H9 (cell line): ENCODE data around the gene ATP2A2. TPM values are rescaled to one million over a fixed set of nuclear protein-coding genes. Genes with fewer than 3 reads are reported as not detected.

Experiments used
- DNase-seq: peaks from one replicate; pipeline ENCODE4 v3.0.0-alpha.2; 2017
- H2AFZ ChIP-seq: one replicate; pipeline ENCODE4 v1.6.1; 2013; ENCODE audit warnings: mild to moderate bottlenecking, low read length, control low read depth, moderate library complexity
- H2AK5ac ChIP-seq: 2 replicates; pipeline ENCODE4 v1.6.1; 2013; ENCODE audit warnings: low read length, control low read depth, mixed read lengths; ENCODE audit not compliant: insufficient read length
- H2BK120ac ChIP-seq: one replicate; pipeline ENCODE4 v1.6.1; 2013; ENCODE audit warnings: low read depth, mild to moderate bottlenecking, low read length, control low read depth, inconsistent platforms; ENCODE audit not compliant: poor library complexity, severe bottlenecking
- H2BK12ac ChIP-seq: 2 replicates; pipeline ENCODE4 v1.6.1; 2013; ENCODE audit warnings: low read length, control low read depth, mixed read lengths, low read depth; ENCODE audit not compliant: insufficient read length
- H2BK15ac ChIP-seq: 2 replicates; pipeline ENCODE4 v1.6.1; 2013; ENCODE audit warnings: low read depth, low read length, control low read depth
- H2BK20ac ChIP-seq: one replicate; pipeline ENCODE4 v1.6.1; 2013; ENCODE audit warnings: low read depth, mild to moderate bottlenecking, low read length, control low read depth, inconsistent platforms; ENCODE audit not compliant: poor library complexity, severe bottlenecking
- H2BK5ac ChIP-seq: 2 replicates; pipeline ENCODE4 v1.6.1; 2013; ENCODE audit warnings: low read length, control low read depth, mixed read lengths; ENCODE audit not compliant: insufficient read length
- H3K14ac ChIP-seq: 2 replicates; pipeline ENCODE4 v1.6.1; 2013; ENCODE audit warnings: low read length, control low read depth; ENCODE audit not compliant: insufficient read depth
- H3K18ac ChIP-seq: 2 replicates; pipeline ENCODE4 v1.6.1; 2013; ENCODE audit warnings: low read depth, mild to moderate bottlenecking, mixed read lengths, low read length, control low read depth; ENCODE audit not compliant: insufficient read length
- H3K23ac ChIP-seq: 2 replicates; pipeline ENCODE4 v1.6.1; 2013; ENCODE audit warnings: low read length, control low read depth, mixed read lengths, low read depth; ENCODE audit not compliant: insufficient read length
- H3K23me2 ChIP-seq: 2 replicates; pipeline ENCODE4 v1.6.1; 2013; ENCODE audit warnings: low read depth, mild to moderate bottlenecking, mixed read lengths, low read length, control low read depth; ENCODE audit not compliant: insufficient read length, poor library complexity, severe bottlenecking
- H3K27ac ChIP-seq: 2 replicates; pipeline ENCODE4 v1.5.1; 2013; ENCODE audit warnings: low read length, control low read depth, mixed read lengths, low read depth; ENCODE audit not compliant: insufficient read length
- H3K27me3 ChIP-seq: 2 replicates; pipeline ENCODE4 v1.6.1; 2013; ENCODE audit warnings: low read length, control low read depth, inconsistent platforms; ENCODE audit not compliant: insufficient read depth
- H3K4ac ChIP-seq: 2 replicates; pipeline ENCODE4 v1.6.1; 2013; ENCODE audit warnings: low read depth, mild to moderate bottlenecking, control low read depth, inconsistent platforms, low read length, moderate library complexity
- H3K4me1 ChIP-seq: 2 replicates; pipeline ENCODE4 v1.6.1; 2013; ENCODE audit warnings: low read length, control low read depth, inconsistent platforms; ENCODE audit not compliant: insufficient read depth
- H3K4me2 ChIP-seq: 2 replicates; pipeline ENCODE4 v1.6.1; 2013; ENCODE audit warnings: low read length, control low read depth, mixed read lengths; ENCODE audit not compliant: insufficient read length, insufficient read depth
- H3K56ac ChIP-seq: 2 replicates; pipeline ENCODE4 v1.6.1; 2013; ENCODE audit warnings: low read depth, mild to moderate bottlenecking, mixed read lengths, low read length, control low read depth; ENCODE audit not compliant: insufficient read length
- H3K79me1 ChIP-seq: 2 replicates; pipeline ENCODE4 v1.6.1; 2013; ENCODE audit warnings: low read depth, mild to moderate bottlenecking, moderate library complexity, low read length, control low read depth, inconsistent platforms; ENCODE audit not compliant: insufficient read depth, poor library complexity, severe bottlenecking
- H3K79me2 ChIP-seq: 2 replicates; pipeline ENCODE4 v1.6.1; 2013; ENCODE audit warnings: low read length, control low read depth, inconsistent platforms; ENCODE audit not compliant: insufficient read depth
- H3K9ac ChIP-seq: 2 replicates; pipeline ENCODE4 v1.6.1; 2013; ENCODE audit warnings: low read length, control low read depth, mixed read lengths; ENCODE audit not compliant: insufficient read length; ENCODE audit errors: extremely low read depth
- H3K9me3 ChIP-seq: one replicate; pipeline ENCODE4 v1.6.1; 2013; ENCODE audit warnings: low read depth, low read length, inconsistent platforms; ENCODE audit not compliant: control insufficient read depth
- H3T11ph ChIP-seq: one replicate; pipeline ENCODE4 v1.6.1; 2013; ENCODE audit warnings: mild to moderate bottlenecking, low read length, control low read depth, inconsistent platforms
- H4K20me1 ChIP-seq: one replicate; pipeline ENCODE4 v1.6.1; 2013; ENCODE audit not compliant: control insufficient read depth, insufficient read length, insufficient read depth
- H4K5ac ChIP-seq: 2 replicates; pipeline ENCODE4 v1.6.1; 2013; ENCODE audit warnings: low read depth, mild to moderate bottlenecking, mixed read lengths, low read length, control low read depth; ENCODE audit not compliant: insufficient read length
- H4K8ac ChIP-seq: replicated peaks from 2 replicates; pipeline ENCODE4 v1.6.1; 2013; ENCODE audit warnings: low read length, control low read depth, mixed read lengths, low read depth; ENCODE audit not compliant: insufficient read length
- H4K91ac ChIP-seq: 2 replicates; pipeline ENCODE4 v1.6.1; 2013; ENCODE audit warnings: low read depth, mild to moderate bottlenecking, moderate library complexity, mixed read lengths, low read length, control low read depth; ENCODE audit not compliant: insufficient read length
- H3K27ac Mint-ChIP-seq, 3 experiments: 2 replicates in 2 of 3; 3 replicates in 1 of 3; pipeline ENCODE4 v1.8.0; 2020 to 2021; ENCODE audit warnings: mixed read lengths in 3 of 3, mild to moderate bottlenecking in 1 of 3, moderate library complexity in 1 of 3
- H3K27me3 Mint-ChIP-seq: 2 replicates; pipeline ENCODE4 v1.8.0; 2021; ENCODE audit warnings: low read depth, mild to moderate bottlenecking, moderate library complexity, mixed read lengths
- H3K36me3 Mint-ChIP-seq, 3 experiments: 2 replicates in 2 of 3; 3 replicates in 1 of 3; pipeline ENCODE4 v1.8.0; 2020 to 2021; ENCODE audit warnings: low read depth in 3 of 3, mixed read lengths in 3 of 3; ENCODE audit not compliant: insufficient read depth in 1 of 3
- H3K4me1 Mint-ChIP-seq, 2 experiments: 2 replicates each; pipeline ENCODE4 v1.8.0; 2020; ENCODE audit warnings: mixed read lengths in 2 of 2
- H3K4me3 Mint-ChIP-seq, 2 experiments: 2 replicates in 1 of 2; 3 replicates in 1 of 2; pipeline ENCODE4 v1.8.0; 2020 to 2021; ENCODE audit warnings: mild to moderate bottlenecking in 2 of 2, mixed read lengths in 2 of 2, moderate library complexity in 1 of 2
- H3K9me3 Mint-ChIP-seq, 2 experiments: 2 replicates in 1 of 2; 3 replicates in 1 of 2; pipeline ENCODE4 v1.8.0; 2020; ENCODE audit warnings: mild to moderate bottlenecking in 2 of 2, mixed read lengths in 2 of 2, moderate library complexity in 1 of 2
- WGBS: extraction: QIAGEN DNeasy Blood & Tissue Kit; methylation state at CpG from one replicate; pipeline ENCODE4 v1.1.7; 2013; ENCODE audit warnings: missing lambda C conversion rate, low lambda C conversion rate, mixed read lengths; ENCODE audit not compliant: insufficient read length; ENCODE audit errors: extremely low coverage; 5-methylcytosine and 5-hydroxymethylcytosine counted together
- total RNA-seq: library from RNA; stranded (reverse); gene quantifications from 2 replicates; pipeline ENCODE4 v1.2.1, GENCODE V29; 2021
- TF ChIP-seq, protein P1 (sequence below): fragments of 200-600 bp; sonication (generic); conservative IDR thresholded peaks from 3 replicates; pipeline ENCODE4 v1.8.0; 2021; ENCODE audit warnings: antibody characterized with exemption, mild to moderate bottlenecking

ATP2A2 gene
- total RNA-seq, 1 experiment from 2014 or later = 257 TPM

DNA sequence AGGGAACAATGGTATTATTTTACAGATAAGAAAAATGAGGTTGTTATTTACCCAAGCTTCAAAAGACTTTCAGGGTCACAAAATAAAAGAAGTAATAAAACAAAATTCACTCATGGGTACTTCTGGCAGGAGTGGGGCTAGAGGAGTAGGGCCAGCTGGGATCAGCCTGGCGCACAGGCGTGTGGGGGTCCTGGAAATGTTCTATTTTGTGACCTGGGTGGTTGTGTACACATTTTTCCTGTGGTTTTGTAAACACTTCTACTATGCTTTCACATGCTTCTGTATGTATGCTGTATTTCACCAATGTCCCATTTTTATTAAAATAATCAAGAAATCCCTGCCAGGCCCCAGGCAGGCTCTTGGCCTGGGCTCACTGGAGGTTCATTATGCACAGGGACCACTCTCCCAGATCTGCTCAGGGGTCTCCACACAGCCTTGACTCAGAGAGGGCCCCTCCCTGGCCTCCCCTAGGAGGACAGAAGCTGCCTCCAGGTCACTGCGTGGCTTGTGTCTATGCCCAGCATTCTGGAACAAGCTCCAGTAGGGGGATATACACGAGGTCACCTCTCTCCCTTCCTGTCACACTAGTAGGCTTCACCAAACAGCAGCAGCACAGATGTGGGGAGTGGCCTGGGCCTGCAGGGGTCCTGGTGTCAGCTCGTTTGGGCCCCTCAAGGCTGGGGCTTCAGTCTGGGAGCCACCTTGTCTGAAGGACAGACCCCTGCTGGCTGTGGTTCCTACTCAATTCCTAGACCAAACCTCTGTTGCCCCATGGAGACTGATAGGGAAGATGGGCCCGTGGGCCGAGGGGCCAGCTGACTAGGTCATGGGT, 84.7 kb downstream of the ATP2A2 start:
- Mint-ChIP-seq H3K9me3 (no peaks in the 10 kb centered on the region; a peak in 1 of 5 replicates), H3K4me3 (no peak overlapping the region; a peak in 1 of 5 replicates), H3K4me1 (no peaks in the 10 kb centered on the region), H3K27me3 (no peaks in the 10 kb centered on the region), H3K36me3 (peaks cover 0 to 11% (median 0%) of the 10 kb centered on the region in 3 experiments; a peak in 3 of 7 replicates), H3K27ac (peak overlapping the region in 1 of 3 experiments; percentile 73; a peak in 1 of 7 replicates)
- no CpG with 5 or more reads among the region's 7 CpGs for WGBS
- H3K27ac ChIP-seq = no peak overlapping the region
- no peak overlapping the region for H3K23ac ChIP-seq
- no peak overlapping the region for H4K5ac ChIP-seq
- no peak overlapping the region for H2BK5ac ChIP-seq
- no peak overlapping the region for H3K9ac ChIP-seq
- no peaks in the 10 kb centered on the region for H3K23me2 ChIP-seq
- no peak overlapping the region for H2BK12ac ChIP-seq
- H2BK120ac ChIP-seq = no peak overlapping the region
- H3K4ac ChIP-seq = no peak overlapping the region
- H2BK20ac ChIP-seq = no peak overlapping the region
- H4K91ac ChIP-seq = no peak overlapping the region
- H3T11ph ChIP-seq = no peak overlapping the region
- H2BK15ac ChIP-seq = no peak overlapping the region
- TF ChIP-seq, protein P1, sequence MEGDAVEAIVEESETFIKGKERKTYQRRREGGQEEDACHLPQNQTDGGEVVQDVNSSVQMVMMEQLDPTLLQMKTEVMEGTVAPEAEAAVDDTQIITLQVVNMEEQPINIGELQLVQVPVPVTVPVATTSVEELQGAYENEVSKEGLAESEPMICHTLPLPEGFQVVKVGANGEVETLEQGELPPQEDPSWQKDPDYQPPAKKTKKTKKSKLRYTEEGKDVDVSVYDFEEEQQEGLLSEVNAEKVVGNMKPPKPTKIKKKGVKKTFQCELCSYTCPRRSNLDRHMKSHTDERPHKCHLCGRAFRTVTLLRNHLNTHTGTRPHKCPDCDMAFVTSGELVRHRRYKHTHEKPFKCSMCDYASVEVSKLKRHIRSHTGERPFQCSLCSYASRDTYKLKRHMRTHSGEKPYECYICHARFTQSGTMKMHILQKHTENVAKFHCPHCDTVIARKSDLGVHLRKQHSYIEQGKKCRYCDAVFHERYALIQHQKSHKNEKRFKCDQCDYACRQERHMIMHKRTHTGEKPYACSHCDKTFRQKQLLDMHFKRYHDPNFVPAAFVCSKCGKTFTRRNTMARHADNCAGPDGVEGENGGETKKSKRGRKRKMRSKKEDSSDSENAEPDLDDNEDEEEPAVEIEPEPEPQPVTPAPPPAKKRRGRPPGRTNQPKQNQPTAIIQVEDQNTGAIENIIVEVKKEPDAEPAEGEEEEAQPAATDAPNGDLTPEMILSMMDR = no peak
- H3K79me2 ChIP-seq = no peaks in the 10 kb centered on the region
- no peaks in the 10 kb centered on the region for H4K20me1 ChIP-seq
- H3K27me3 ChIP-seq = no peaks in the 10 kb centered on the region
- no peaks in the 10 kb centered on the region for H3K4me1 ChIP-seq
- no peaks in the 10 kb centered on the region for H3K79me1 ChIP-seq
- H3K18ac ChIP-seq = no peak overlapping the region
- no peak overlapping the region for H3K56ac ChIP-seq
- H3K4me2 ChIP-seq = no peak overlapping the region
- H4K8ac ChIP-seq = no peak overlapping the region
- no peak overlapping the region for H2AK5ac ChIP-seq
- H2AFZ ChIP-seq = no peak overlapping the region
- H3K9me3 ChIP-seq = no peaks in the 10 kb centered on the region
- no peak overlapping the region for H3K14ac ChIP-seq
- no peak for DNase-seq
